NCI-H510A treated with DMSO at 0.1 percent for 48 hours (cell line): ENCODE measurements around the gene SGCD.

Source experiments
- DNase-seq: peaks from one replicate; lab custom pipeline; 2025; lab: John Stamatoyannopoulos, UW

Gene SGCD

GRCh38 chr5:156691572-156691971 lies 364.6 kb downstream of the SGCD start:
- DNase-seq = no peak

DNA sequence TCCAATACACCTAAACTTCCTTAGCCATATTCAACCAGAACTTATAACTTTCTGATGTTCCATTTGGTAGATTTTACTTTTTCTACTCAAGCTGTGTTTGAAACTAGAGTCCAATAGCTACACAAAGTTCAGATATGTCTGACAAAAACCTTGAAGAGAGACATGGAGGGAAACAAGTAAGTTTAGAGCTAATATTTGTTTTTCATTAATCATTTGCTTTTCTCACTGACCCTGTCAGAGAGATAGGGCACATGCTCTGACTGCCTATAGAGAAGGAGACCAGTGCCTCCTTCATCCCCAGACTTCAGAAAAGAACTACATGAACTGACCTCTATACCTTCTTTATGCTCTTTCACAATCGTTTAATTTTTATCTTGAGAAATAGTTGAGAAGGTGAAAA lies 366.1 kb downstream of the SGCD start:
- DNase-seq = no peak

- no peak for DNase-seq
Observed at GRCh38 chr5:156694598-156694997, 367.6 kb downstream of the SGCD start.

- DNase-seq = no peak
Observed at GRCh38 chr5:156695774-156696173, 368.8 kb downstream of the SGCD start.

DNA sequence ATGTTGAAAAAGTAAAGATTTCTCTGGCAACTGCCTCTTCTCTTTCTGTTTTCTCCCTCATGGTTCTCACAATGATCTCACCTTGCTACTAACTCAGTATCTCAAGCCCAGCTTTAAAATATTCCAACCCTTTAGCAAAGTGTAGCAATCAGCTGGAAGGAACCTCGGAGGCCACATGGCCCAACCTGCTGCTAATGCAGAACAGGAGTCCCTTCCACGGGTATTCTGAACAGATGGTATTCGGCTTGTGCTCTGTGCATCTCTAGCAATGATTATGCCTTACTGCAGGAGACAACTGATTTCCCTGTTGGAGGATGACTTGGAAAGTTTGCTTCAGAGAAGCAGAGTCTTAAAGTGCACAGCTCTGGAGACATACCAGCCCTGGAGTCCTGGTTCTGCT lies 371.4 kb downstream of the SGCD start:
- DNase-seq = no peak

DNA sequence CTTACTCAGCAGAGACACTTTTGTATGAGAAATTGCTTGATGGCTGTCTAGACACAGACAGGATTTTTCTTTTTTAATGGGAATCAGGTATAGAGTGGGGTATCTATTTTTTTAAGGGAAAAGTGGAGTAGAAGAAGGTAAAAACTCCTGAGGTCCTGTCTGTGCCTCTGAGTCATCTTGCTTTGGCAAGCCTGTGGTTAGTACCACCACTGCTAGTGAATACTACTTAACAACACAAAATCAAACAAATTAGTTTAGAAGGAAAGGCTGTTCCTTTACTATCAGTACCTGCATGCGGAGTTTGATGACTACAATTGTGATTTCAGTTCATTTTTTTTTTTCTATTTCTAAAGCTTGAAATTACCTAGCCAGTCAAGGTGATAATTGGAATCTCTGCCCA lies 372.2 kb downstream of the SGCD start:
- no peak for DNase-seq

- DNase-seq = no peak
Observed at GRCh38 chr5:156704139-156704538, 377.2 kb downstream of the SGCD start.

DNA sequence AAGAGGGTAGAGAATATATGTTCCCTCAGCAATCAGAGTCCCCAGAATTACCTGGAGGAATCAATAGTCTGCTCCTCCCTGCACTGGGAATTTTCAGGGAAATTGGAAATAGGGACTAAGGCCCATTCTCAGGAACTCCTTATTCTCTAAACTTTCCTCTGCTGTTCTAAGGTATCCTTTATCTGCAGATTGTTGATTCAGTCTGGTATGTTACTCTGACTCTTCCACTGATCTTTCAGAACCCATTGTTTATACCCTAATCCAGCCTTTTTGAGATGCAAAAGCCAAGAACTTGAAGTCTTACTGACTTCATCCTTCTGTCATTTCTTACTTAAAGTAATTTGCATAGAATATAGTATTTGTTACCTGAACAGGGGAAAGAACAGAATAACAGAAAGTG lies 379.7 kb downstream of the SGCD start:
- DNase-seq = no peak

- DNase-seq = no peak
Observed at GRCh38 chr5:156707750-156708149, 380.8 kb downstream of the SGCD start.

GRCh38 chr5:156715287-156715686 lies 388.3 kb downstream of the SGCD start:
- no peak for DNase-seq

DNA sequence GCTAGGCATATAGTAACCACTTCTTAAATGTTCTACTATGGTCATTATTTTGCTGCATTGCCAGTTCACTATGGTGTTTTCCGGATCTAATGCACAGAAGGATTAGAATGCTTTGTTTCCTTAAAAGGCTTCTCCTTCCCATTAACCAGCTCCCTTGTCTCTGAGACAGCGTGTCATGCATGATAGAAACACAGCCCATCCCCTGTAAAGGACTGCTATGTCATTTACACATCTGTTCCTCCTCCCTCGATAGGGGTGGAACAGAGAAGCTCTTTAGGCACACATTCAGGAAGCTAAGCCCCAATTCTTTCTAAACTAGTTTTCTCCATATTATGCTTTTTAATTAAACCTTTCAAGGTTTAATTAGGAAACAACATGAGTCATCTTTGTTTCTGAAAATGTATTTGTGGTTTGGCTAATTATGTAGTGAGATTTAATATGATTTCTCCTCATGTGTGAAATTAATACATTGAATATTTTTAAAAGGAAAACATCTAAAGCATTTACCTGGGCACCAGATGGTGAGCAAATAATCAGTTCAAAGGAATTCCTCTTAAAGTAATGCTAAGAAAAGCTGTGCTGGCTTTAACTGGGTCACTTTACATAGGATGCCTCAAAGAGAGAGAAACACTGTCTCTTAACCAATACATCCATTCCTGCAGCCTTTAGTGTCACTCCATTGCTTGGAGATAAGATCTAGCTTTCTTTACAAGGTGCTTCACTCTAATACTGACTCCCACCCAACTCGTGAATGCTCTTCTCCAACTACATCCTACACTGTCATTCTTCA lies 389.8 kb downstream of the SGCD start:
- no peak for DNase-seq

- DNase-seq = no peak
Observed at GRCh38 chr5:156718985-156719384, 392.0 kb downstream of the SGCD start.

- no peak for DNase-seq
Observed at GRCh38 chr5:156722358-156722757, 395.4 kb downstream of the SGCD start.

DNA sequence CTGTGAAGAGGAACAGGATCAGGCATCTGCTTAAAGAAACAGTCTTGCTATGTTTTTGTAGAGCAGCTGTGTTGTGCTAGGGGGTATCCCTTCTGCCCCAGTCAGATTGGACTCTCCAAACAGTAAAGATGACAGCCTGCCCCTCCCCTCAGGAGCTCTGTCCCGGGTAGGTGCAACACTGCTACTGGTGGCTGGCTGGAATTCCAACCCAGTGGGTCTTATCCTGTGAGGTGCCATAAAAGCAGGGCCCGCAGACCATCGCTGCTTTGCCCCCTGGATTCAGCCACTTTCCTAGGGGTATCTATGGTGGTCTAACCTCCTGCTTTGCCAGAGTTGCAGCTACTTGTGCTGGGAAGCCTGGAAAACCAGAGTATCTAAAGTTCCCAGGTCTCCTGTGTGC lies 408.5 kb downstream of the SGCD start:
- DNase-seq = no peak

GRCh38 chr5:156741516-156741915 lies 414.6 kb downstream of the SGCD start:
- no peak for DNase-seq

DNA sequence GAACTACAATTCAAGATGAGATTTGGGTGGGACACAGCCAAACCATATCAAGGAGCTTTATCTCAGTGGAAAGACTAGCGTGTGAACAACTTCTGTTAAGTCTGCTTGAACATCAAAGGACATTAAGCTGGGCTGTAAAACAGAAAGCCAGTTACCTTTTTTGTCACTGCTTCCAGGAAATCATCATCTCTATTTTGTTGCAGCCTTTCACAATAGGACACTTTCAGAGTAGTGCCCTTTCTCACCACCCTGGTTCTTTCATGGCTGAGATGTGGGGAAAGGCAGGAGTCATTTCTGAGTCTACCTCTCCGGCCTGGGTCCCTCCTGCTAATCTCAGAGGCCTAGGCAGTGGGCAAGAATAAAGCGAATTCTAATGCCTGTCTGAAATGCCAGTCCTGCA lies 426.9 kb downstream of the SGCD start:
- no peak for DNase-seq

DNA sequence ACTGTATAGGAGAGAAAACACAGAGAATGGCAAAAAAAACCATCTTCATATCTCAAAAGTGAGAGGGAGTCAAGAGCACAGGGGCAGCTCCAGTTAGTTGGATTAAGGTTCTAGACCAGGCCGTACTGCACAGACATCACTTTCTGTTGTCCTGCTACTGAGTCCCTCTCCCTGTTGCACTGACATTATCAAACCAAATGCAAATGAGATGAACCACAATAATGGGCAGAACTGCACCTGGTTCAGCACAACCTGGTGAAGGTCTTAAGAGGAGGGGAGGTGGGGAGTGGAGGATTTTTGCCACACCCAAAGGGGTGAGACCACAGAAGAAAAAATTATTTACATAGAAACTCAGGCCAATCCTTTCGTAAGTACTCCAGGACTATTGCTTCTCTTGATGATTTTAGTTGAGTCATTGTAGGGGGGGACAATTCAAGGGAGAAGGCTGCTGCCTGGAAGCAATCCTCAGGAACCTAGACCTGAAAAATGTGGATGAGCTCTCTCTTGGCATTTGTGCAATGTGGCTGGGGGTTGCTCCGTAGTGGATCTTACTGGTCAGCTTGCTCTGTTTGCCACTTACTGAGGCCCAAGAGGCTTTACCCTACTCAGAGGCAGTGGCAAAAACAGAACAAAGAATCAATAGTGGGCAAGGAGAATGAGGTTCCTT lies 428.6 kb downstream of the SGCD start:
- DNase-seq = no peak

- DNase-seq = no peak
Observed at GRCh38 chr5:156758011-156758791, 431.2 kb downstream of the SGCD start.

DNA sequence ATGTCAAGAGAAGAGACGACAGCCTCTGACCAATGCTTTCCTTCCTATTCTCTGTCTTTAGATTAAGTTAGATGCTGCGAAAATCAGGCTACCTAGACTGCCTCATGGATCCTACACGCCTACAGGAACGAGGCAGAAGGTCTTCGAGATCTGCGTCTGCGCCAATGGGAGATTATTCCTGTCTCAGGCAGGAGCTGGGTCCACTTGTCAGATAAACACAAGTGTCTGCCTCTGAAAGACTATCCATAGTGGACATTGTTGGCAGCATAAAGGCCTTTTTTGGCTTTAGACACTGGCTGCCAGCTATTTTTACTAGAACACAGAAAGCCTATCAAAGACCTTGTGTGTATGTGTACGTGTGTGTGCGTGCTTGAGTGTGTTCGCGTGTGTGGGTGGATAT lies 432.2 kb downstream of the SGCD start:
- DNase-seq = no peak

DNA sequence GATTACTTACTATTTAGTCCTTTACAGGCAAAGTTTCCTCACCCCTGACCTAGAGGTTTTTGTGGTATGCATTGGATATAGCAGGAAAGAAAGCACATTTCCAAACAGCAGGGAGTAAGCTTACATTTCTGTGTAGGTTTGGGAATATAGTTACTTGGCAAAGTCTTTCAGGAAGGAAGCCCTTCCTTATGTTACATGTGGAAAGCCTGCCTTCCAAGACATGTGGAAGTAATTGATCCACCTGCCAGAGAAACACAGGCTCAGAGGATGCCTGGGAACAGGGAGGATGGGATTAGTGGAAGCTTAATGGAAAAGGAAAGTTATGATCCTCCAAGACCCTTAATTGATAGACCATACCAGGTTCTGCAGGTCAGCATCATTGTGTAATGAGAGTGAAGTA lies 435.8 kb downstream of the SGCD start:
- no peak for DNase-seq

GRCh38 chr5:156764176-156764971 lies 437.4 kb downstream of the SGCD start:
- DNase-seq = no peak

DNA sequence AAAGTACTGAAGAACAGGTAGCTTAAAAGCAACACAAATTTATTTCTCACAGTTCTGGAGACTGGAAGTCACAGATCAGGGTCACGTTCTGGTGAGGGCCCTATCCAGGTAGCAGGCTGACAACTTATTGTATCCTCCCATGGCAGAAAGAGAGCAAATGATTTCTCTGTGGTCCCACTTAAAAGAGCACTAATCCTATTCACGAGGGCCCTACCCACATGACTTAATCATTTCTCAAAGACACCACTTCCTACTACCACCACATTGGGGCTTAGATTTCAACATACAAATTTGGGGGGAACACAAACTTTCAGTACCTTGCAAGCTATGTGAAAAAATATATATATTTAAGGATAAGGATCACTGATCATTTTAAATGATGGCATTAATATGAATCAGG lies 447.3 kb downstream of the SGCD start:
- DNase-seq = no peak
